ENCODE data around the gene EVI5L.

Gene EVI5L

DNA sequence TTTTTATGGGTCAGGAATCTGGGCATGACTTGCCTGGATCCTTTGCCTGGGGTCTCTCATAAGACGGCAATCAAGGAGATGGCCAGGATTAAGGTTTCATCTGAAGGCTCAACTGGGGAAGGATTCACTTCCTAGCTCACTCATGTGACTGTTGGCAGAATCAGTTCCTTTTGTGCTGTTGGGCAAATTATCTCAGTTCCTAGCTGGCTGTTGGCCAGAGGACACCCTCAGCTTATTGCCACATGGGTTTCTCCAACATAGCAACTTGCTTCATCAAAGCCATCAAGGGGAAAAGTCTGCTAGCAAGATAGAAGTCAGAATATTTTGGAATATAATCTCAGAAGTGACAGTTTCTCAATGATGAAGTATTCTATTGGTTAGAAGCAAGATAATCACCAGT is 12.2 kb upstream of the EVI5L start:
- DNase-seq (ENCODE audit: low spot score): no peak

DNA sequence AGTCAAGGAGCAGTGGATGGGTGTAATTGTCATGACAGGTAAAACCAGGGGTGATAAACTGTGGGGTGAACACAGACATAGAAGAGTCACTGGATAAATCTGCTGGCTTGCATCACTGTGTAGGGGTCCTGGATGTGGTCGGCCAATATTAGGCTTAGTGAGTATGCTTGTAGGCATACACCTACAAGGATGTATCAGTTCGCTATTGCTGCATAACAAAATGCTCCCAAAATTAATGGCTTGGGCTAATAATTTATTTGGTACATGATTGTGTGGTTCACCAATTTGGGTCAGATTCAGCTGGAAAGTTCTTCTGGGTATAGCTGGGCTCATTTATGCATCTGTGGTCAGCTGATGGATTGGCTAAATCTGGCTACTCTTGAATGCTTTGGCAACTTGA is 11.2 kb upstream of the EVI5L start:
- no peak for DNase-seq (ENCODE audit: low spot score)

DNA sequence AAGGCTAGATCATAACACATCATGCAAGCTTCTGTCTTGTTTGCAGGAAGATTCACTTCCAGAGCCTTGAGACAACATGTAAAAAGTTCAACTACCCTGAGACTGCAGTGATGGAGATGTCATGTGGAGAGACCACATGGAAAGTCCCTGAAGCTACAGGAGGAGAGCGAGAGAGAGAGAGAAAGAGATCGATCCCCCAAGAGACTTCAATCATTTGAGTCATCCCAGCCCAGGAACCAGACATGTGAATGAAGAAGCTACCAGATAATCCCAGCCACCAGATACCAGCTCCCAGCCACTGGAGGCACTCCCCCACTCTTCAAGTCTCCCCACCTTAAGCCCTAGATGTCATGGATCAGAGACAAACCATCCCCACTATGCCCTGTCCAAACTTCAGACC is 10.7 kb upstream of the EVI5L start:
- DNase-seq (ENCODE audit: low spot score): no peak

GRCh38 chr19:7820588-7820987 is 9.4 kb upstream of the EVI5L start:
- DNase-seq (ENCODE audit: low spot score): no peak

- no peak for DNase-seq (ENCODE audit: low spot score)
Observed at GRCh38 chr19:7822910-7823515, 7.0 kb upstream of the EVI5L start.

GRCh38 chr19:7823686-7824301 is 6.2 kb upstream of the EVI5L start:
- no peak for DNase-seq (ENCODE audit: low spot score)

GRCh38 chr19:7829166-7829520 is 875 bp upstream of the EVI5L start:
- no peak for DNase-seq (ENCODE audit: low spot score)

GRCh38 chr19:7830272-7830771 is 304 bp downstream of the EVI5L start:
- DNase-seq (ENCODE audit: low spot score): no peak

DNA sequence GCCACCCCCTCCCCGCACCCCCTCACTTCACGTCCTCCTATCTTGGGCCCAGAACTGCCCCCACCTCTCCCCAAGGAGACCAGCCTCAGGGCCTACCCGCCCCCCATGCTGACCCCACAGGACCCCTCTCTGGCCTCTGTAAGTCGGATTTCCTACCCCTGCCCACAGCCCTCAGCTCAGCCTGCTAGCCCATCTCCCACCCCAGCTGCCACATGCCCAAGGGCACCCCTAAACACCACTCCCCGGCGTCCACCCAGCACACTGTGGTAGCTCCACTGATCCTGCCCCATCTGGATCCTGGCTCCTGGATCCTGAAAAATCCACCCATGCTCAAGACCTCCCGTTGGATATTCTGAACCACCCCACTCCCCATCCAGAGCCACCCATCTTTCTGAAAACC is 805 bp downstream of the EVI5L start:
- no peak for DNase-seq (ENCODE audit: low spot score)

- DNase-seq (ENCODE audit: low spot score): peak; percentile 67
Observed at GRCh38 chr19:7831452-7831851, 1.4 kb downstream of the EVI5L start.

DNA sequence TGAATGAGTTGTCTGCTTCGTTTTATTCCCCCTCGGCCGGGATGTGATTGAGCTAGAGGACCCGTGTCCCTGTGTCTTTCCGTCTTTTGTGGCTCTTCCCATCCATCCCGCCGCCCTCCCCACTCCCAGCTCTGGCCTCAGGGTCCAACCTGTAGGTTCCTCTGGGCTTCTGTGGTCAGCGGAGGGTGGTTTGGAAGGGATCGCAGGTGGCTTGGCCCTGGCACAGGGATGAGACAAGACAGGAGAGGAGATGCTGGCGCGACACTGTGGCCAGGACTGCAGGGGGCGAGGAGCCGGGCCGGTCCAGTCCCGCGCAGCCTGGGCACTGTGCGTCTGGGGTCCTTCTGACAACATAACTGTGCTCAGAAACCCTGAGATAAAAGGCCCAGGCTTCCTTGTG is 2.0 kb downstream of the EVI5L start:
- peak; percentile 46 for DNase-seq (ENCODE audit: low spot score)

- DNase-seq (ENCODE audit: low spot score): peak; percentile 48
Observed at GRCh38 chr19:7832781-7833180, 2.8 kb downstream of the EVI5L start.

- peak; percentile 27 for DNase-seq (ENCODE audit: low spot score)
Observed at GRCh38 chr19:7833225-7834099, 3.4 kb downstream of the EVI5L start.

DNA sequence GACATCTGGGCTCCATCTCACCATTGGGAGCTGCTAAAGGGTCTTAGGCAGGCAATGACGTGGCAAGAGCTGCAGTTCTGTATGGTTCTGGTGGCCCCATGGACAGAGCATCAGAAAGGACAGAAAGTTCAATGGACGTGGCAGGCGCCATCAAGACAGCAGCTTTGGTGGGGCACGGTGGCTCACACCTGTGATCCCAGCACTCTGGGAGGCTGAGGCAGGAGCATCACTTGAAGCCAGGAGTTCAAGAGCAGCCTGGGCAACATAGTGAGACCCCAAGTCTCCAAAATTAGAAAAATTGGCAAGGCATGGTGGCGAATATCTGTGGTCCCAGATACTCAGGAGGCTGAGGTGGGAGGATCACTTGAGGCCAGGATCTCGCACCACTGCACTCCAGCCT is 9.5 kb downstream of the EVI5L start:
- no peak for DNase-seq (ENCODE audit: low spot score)

DNA sequence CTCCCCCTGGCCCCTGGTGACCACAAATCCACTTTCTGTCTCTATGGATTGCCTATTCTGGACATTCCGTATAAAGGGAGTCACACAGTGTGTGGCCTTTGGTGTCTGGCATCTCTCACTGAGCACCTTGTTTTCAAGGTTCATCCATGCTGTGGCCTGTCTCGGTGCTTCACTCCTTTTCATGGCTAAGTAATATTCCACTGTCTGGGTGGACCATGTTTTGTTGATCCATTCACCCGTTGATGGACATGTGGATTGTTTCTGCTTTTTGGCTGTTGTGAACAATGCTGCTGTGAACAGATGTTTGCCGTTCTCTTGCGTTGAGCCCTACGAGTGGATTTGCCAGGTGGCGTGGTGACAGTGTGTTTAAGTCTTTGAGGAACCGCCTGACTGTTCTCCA is 10.6 kb downstream of the EVI5L start:
- no peak for DNase-seq (ENCODE audit: low spot score)

DNA sequence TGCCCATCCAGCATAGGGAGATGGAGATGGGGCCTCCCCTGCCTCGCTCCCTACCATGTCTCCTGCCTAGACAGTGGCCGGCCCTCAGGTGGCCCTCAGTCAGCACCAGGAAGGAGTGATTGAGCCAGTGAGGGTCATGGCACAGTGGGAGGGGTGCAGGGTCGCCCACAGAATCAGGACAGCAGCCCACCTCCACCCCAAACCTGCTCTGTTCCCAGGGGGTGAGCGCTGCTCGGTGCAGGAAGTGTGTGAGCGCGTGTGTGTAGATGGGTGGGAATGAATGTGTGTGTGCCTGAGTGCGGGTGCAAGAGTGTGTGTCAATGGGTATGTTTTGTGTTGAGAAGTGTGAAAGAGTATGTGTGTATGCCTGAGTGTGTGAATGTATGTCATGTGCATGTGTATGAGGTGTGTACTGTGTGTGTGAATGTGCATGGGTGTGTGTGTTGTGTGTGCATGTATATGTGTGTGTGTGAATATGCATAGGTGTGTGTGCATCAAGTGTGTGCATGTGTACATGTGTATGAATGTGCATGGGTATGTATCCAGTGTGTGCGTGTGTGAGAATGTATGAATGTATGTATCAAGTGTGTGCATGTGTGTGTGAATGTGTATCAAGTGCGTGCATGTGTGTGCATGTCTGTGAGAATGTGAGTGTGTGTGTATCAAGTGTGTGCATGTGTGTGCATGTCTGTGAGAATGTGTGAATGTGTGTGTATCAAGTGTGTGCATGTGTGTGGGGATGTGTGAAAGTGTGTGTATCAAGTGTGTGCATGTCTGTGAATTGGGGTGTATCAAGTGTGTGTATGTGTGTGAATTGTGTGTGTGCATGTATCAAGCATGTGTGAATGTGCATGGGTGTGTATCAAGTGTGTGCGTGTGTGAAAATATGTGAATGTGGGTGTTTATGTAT is 12.0 kb downstream of the EVI5L start:
- DNase-seq (ENCODE audit: low spot score): no peak

DNA sequence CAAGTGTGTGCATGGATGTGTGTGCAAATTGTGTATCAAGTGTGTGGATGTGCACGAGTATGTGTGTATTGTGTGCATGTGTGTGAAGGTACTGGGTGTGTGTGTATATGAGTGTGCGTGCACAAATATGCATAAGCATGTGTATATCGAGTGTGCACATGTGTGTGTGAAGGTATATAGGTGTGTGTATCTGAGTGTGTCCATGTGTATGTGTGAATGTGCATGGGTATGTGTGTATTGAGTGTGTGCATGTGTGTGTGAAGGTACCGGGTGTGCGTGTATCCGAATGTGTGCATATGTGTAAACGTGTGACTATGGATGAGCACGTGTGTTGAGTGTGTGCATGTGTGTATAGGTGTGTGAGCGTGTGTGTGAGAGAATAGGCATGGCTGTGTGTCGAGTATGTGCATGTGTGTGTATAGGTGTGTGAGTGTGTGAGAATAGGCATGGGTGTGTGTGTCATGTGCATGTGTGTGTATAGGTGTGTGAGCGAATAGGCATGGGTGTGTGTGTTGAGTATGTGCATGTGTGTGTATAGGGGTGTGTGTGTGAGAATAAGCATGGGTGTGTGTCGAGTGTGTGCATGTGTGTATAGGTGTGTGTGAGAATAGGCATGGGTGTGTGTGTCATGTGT is 12.8 kb downstream of the EVI5L start:
- DNase-seq (ENCODE audit: low spot score): no peak

DNA sequence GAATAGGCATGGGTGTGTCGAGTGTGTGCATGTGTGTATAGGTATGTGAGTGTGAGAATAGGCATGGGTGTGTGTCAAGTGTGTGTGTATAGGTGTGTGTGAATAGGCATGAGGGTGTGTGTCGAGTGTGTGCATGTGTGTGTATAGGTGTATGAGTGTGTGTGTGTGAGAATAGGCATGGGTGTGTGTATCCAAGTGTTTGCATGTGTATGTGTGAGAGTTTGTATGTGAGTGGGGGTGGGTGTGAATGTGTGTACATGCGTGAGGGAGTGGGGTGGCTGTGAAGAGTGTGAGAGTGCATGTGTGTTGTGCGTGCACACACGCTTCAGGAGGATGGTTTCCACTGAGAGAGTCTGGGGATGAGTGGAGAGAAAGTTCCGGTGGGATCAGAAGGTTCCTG is 13.5 kb downstream of the EVI5L start:
- no peak for DNase-seq (ENCODE audit: low spot score)

GRCh38 chr19:7844405-7844804 is 14.4 kb downstream of the EVI5L start:
- DNase-seq (ENCODE audit: low spot score): no peak

GRCh38 chr19:7844951-7845350 is 14.9 kb downstream of the EVI5L start:
- DNase-seq (ENCODE audit: low spot score): no peak

DNA sequence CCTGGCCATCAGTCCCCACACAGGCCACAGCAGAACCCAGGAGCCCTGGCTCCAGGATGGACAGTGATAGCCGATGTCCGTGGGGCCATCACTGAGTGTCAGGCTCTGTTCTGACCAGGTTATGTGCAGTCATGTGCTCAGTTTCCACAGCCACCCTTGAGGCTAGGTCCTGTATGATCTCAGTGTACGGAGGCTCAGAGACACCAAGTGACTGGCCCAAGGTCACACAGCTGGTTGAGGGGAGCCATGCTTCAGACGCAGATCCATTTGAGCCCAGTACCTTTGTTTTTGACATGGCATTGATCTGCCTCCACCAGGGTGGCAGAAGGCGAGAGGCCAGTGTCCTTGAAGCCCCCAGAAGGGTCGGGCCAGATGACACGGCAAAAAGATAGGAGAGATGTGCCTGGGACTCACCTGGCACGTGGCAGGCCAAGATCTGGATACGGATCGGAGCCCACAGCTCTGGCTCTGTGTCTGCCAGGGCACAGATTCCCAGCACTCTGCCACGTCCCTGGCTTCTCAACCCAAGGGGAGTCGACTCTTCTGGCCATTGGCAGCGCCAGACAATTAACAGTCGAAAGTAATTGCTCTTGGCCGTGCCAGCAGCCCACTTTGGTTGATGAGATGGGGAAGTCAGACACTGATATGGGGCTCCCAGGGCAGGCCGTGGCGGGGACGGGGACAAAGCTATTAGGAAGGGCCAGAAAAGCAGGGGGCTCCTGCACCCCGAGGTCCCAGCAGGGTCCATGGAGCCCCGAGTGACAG is 15.6 kb downstream of the EVI5L start:
- DNase-seq (ENCODE audit: low spot score): no peak

Measured in globus pallidus (tissue), 1 donor.